OCI-LY3 (cell line): Measurements from ENCODE around the gene ALKBH7.

Experiments used
- H2AFZ ChIP-seq: fragments of 200-600, 300-600 bp; shearing (Covaris generic); 2 replicates; pipeline ENCODE4 v1.6.0; 2014; ENCODE audit warnings: antibody characterized with exemption, low read depth, low read length
- H3K27ac ChIP-seq: fragments of 200-600, 300-600 bp; sonication (generic); 2 replicates; pipeline ENCODE4 v1.5.1; 2014; ENCODE audit warnings: mild to moderate bottlenecking, low read length, moderate library complexity, mixed read lengths
- H3K27me3 ChIP-seq: fragments of 200-600, 300-600 bp; sonication (generic); 2 replicates; pipeline ENCODE4 v1.6.1; 2014; ENCODE audit warnings: low read depth, low read length, mixed read lengths
- H3K36me3 ChIP-seq: fragments of 200-600, 300-600 bp; sonication (generic); replicated peaks from 2 replicates; pipeline ENCODE3; 2014; ENCODE audit warnings: low read depth, low read length, mixed read lengths
- H3K4me1 ChIP-seq: fragments of 300-600, 200-600 bp; sonication (generic); 2 replicates; pipeline ENCODE4 v1.6.1; 2014; ENCODE audit warnings: low read length, mixed read lengths
- H3K4me2 ChIP-seq: fragments of 200-600, 300-600 bp; sonication (generic); 2 replicates; pipeline ENCODE4 v1.6.1; 2014; ENCODE audit warnings: low read length, mixed read lengths
- H3K4me3 ChIP-seq: fragments of 300-600, 200-600 bp; sonication (generic); 2 replicates; pipeline ENCODE4 v1.5.1; 2014; ENCODE audit warnings: antibody characterized with exemption, mild to moderate bottlenecking, low read length, moderate library complexity
- H3K79me2 ChIP-seq: fragments of 300-600, 200-600 bp; shearing (Covaris generic); 2 replicates; pipeline ENCODE4 v1.6.1; 2014; ENCODE audit warnings: mild to moderate bottlenecking, low read length, mixed read lengths
- H3K9ac ChIP-seq: fragments of 300-600, 200-600 bp; shearing (Covaris generic); 2 replicates; pipeline ENCODE4 v1.6.0; 2014; ENCODE audit warnings: mild to moderate bottlenecking, low read length, moderate library complexity
- H3K9me3 ChIP-seq: fragments of 200-600, 300-600 bp; shearing (Covaris generic); 2 replicates; pipeline ENCODE4 v1.6.1; 2014; ENCODE audit warnings: low read length, mixed read lengths; ENCODE audit not compliant: insufficient read depth
- H4K20me1 ChIP-seq: fragments of 200-600, 300-600 bp; sonication (generic); 2 replicates; pipeline ENCODE4 v1.6.1; 2016; ENCODE audit warnings: low read length, mixed read lengths; ENCODE audit not compliant: insufficient read depth
- CTCF ChIP-seq: fragments of 200-600, 300-600 bp; sonication (generic); IDR thresholded peaks from 2 replicates; pipeline ENCODE4 v1.5.1; 2014; ENCODE audit warnings: antibody characterized with exemption, low read length, low read depth
- EZH2phosphoT487 ChIP-seq: fragments of 200-600 bp; shearing (Covaris generic); IDR thresholded peaks from 2 replicates; pipeline ENCODE4 v1.6.1; 2018; ENCODE audit warnings: antibody characterized with exemption, mixed run types, low read depth

ALKBH7 gene

GRCh38 chr19:6381030-6381750 lies 8.6 kb downstream of the ALKBH7 start:
- Histone ChIP-seq H3K4me1 (no peaks in the 10 kb centered on the region), H3K27ac (no peak overlapping the region), H3K4me2 (no peak overlapping the region), H2AFZ (no peak overlapping the region), H4K20me1 (no peaks in the 10 kb centered on the region), H3K9ac (no peak overlapping the region), H3K79me2 (no peaks in the 10 kb centered on the region), H3K36me3 (peaks cover 52% of the 10 kb centered on the region), H3K9me3 (peaks cover 7% of the 10 kb centered on the region; the same call in 1 of the 2 replicates), H3K27me3 (no peaks in the 10 kb centered on the region), H3K4me3 (no peak overlapping the region)
- no peak for TF ChIP-seq EZH2phosphoT487
- TF ChIP-seq CTCF = no peak

- no peak overlapping the region for H3K9ac ChIP-seq
- no peaks in the 10 kb centered on the region for H3K79me2 ChIP-seq
- H3K36me3 ChIP-seq = peaks cover 66% of the 10 kb centered on the region
- H3K27ac ChIP-seq = no peak overlapping the region
- no peaks in the 10 kb centered on the region for H4K20me1 ChIP-seq
- H3K4me3 ChIP-seq = no peak overlapping the region
- no peaks in the 10 kb centered on the region for H3K27me3 ChIP-seq
- H3K9me3 ChIP-seq = peaks cover 7% of the 10 kb centered on the region; the same call in 1 of the 2 replicates
- no peak overlapping the region for H3K4me2 ChIP-seq
- no peak for TF ChIP-seq CTCF
- no peak for TF ChIP-seq EZH2phosphoT487
- no peaks in the 10 kb centered on the region for H3K4me1 ChIP-seq
- H2AFZ ChIP-seq = no peak overlapping the region
These were observed 10.6 kb downstream of the ALKBH7 start for GRCh38 chr19:6383188-6383587.

- Histone ChIP-seq H3K4me3 (no peak overlapping the region), H3K27me3 (no peaks in the 10 kb centered on the region), H4K20me1 (no peaks in the 10 kb centered on the region), H3K4me2 (no peak overlapping the region), H3K36me3 (peaks cover 62% of the 10 kb centered on the region), H3K4me1 (no peaks in the 10 kb centered on the region), H3K27ac (no peak overlapping the region), H3K9me3 (peaks cover 7% of the 10 kb centered on the region; the same call in 1 of the 2 replicates), H2AFZ (no peak overlapping the region), H3K79me2 (no peaks in the 10 kb centered on the region), H3K9ac (no peak overlapping the region)
- TF ChIP-seq EZH2phosphoT487 (no peak), CTCF (no peak)
These were observed 11.8 kb downstream of the ALKBH7 start for GRCh38 chr19:6384381-6384780.

DNA sequence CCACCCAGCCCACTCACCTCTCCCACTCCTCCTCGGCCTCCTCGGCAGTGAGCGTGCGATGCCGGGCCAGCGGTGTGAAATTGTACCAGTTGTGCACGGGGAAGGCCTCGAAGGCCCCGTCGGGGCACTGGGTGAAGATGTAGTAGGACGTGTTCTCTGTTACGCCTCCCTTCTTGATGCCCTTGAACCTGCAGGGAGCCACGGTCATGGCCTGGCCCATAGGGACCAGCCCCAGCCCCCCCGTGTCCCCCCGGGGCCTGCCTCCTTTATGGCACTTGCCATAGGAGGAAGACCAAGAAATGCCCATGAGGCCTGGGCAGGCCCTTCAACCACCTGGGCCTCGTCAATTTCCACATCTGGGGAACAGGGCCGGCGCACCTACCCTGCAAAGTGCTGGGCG lies 14.8 kb downstream of the ALKBH7 start:
- no peak overlapping the region for H2AFZ ChIP-seq
- no peak overlapping the region for H3K27ac ChIP-seq
- H3K36me3 ChIP-seq = peaks cover 48% of the 10 kb centered on the region
- H3K79me2 ChIP-seq = peaks cover 14% of the 10 kb centered on the region
- H3K4me2 ChIP-seq = no peak overlapping the region
- no peak overlapping the region for H3K9ac ChIP-seq
- no peak for TF ChIP-seq CTCF
- H3K9me3 ChIP-seq = no peaks in the 10 kb centered on the region
- no peaks in the 10 kb centered on the region for H4K20me1 ChIP-seq
- no peak overlapping the region for H3K4me3 ChIP-seq
- peaks cover 8% of the 10 kb centered on the region for H3K4me1 ChIP-seq
- no peaks in the 10 kb centered on the region for H3K27me3 ChIP-seq
